ENCODE data around the gene GGT1.
"Not testable (repeated sequence)": the region's sequence is repeated elsewhere in the genome, so short reads cannot be mapped to it uniquely, and the experiment has no call there.

GRCh38 chr22:24602105-24602749 is 766 bp upstream of the GGT1 start:
- not testable (repeated sequence) for TF ChIP-seq EZH2 (IDR thresholded peaks at IDR 0.05; ENCODE audit: borderline replicate concordance, low read depth, low read length, severe bottlenecking); CTCF (IDR thresholded peaks at IDR 0.05; ENCODE audit: extremely low read depth in 1 of 2, insufficient read depth in 1 of 2, low read depth in 1 of 2, low read length in 2 of 2); JUN (IDR thresholded peaks at IDR 0.05; ENCODE audit: borderline replicate concordance, insufficient read depth, insufficient read length, low read depth)
